Right kidney (tissue), 9 donors: ENCODE data around the gene HNRNPH3.
"Not testable (repeated sequence)": the region's sequence is repeated elsewhere in the genome, so short reads cannot be mapped to it uniquely, and the experiment has no call there.

Experiments
- DNase-seq: peaks from one replicate; pipeline ENCODE4 v3.0.0-alpha.2; 2016
- long read RNA-seq, 8 donors: transcript quantifications; one replicate each; lab custom pipeline, GENCODE V29; 2026

Gene HNRNPH3, protein sequence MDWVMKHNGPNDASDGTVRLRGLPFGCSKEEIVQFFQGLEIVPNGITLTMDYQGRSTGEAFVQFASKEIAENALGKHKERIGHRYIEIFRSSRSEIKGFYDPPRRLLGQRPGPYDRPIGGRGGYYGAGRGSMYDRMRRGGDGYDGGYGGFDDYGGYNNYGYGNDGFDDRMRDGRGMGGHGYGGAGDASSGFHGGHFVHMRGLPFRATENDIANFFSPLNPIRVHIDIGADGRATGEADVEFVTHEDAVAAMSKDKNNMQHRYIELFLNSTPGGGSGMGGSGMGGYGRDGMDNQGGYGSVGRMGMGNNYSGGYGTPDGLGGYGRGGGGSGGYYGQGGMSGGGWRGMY
- long read RNA-seq, donor 1, transcript HNRNPH3-204 (4 exons, 566 nt), result minor isoform, 6 of 141 reads
- long read RNA-seq, donor 1, transcript HNRNPH3-208 (7 exons, 2,704 nt), result minor isoform, 11 of 141 reads
- long read RNA-seq, donor 1, transcript HNRNPH3-201 (10 exons, 2,339 nt), result major isoform, 15 of 141 reads
- long read RNA-seq, donor 1, transcript HNRNPH3-211 (8 exons, 2,308 nt), result minor isoform, 5 of 141 reads
- long read RNA-seq, donor 1, partial matches to known transcripts, result 89 of 141 reads
- long read RNA-seq, donor 1, other reads (novel, unspliced or antisense), result 8 of 141 reads
- long read RNA-seq, donor 2, transcript HNRNPH3-201 (10 exons, 2,339 nt), result major isoform, 8 of 49 reads
- long read RNA-seq, donor 2, partial matches to known transcripts, result 27 of 49 reads
- long read RNA-seq, donor 2, other reads (novel, unspliced or antisense), result 5 of 49 reads
- long read RNA-seq, donor 3, transcript HNRNPH3-208 (7 exons, 2,704 nt), result major isoform, 8 of 61 reads
- long read RNA-seq, donor 3, transcript HNRNPH3-201 (10 exons, 2,339 nt), result minor isoform, 6 of 61 reads
- long read RNA-seq, donor 3, partial matches to known transcripts, result 34 of 61 reads
- long read RNA-seq, donor 3, other reads (novel, unspliced or antisense), result 8 of 61 reads
- long read RNA-seq, donor 4, transcript HNRNPH3-208 (7 exons, 2,704 nt), result major isoform, 18 of 163 reads
- long read RNA-seq, donor 4, transcript HNRNPH3-201 (10 exons, 2,339 nt), result minor isoform, 15 of 163 reads
- long read RNA-seq, donor 4, partial matches to known transcripts, result 107 of 163 reads
- long read RNA-seq, donor 4, other reads (novel, unspliced or antisense), result 14 of 163 reads
- long read RNA-seq, donor 5, transcript HNRNPH3-211 (8 exons, 2,308 nt), result minor isoform, 8 of 113 reads
- long read RNA-seq, donor 5, transcript HNRNPH3-201 (10 exons, 2,339 nt), result minor isoform, 13 of 113 reads
- long read RNA-seq, donor 5, transcript HNRNPH3-202 (10 exons, 1,332 nt), result minor isoform, 6 of 113 reads
- long read RNA-seq, donor 5, transcript HNRNPH3-208 (7 exons, 2,704 nt), result major isoform, 22 of 113 reads
- long read RNA-seq, donor 5, partial matches to known transcripts, result 53 of 113 reads
- long read RNA-seq, donor 5, other reads (novel, unspliced or antisense), result 9 of 113 reads
- long read RNA-seq, donor 6, transcript HNRNPH3-208 (7 exons, 2,704 nt), result minor isoform, 9 of 91 reads
- long read RNA-seq, donor 6, transcript HNRNPH3-201 (10 exons, 2,339 nt), result major isoform, 10 of 91 reads
- long read RNA-seq, donor 6, partial matches to known transcripts, result 52 of 91 reads
- long read RNA-seq, donor 6, other reads (novel, unspliced or antisense), result 9 of 91 reads
- long read RNA-seq, donor 7, transcript HNRNPH3-208 (7 exons, 2,704 nt), result major isoform, 11 of 124 reads
- long read RNA-seq, donor 7, transcript HNRNPH3-202 (10 exons, 1,332 nt), result minor isoform, 5 of 124 reads
- long read RNA-seq, donor 7, transcript HNRNPH3-211 (8 exons, 2,308 nt), result minor isoform, 6 of 124 reads
- long read RNA-seq, donor 7, transcript HNRNPH3-201 (10 exons, 2,339 nt), result minor isoform, 8 of 124 reads
- long read RNA-seq, donor 7, partial matches to known transcripts, result 83 of 124 reads
- long read RNA-seq, donor 7, other reads (novel, unspliced or antisense), result 11 of 124 reads
- long read RNA-seq, donor 8, transcript HNRNPH3-201 (10 exons, 2,339 nt), result minor isoform, 16 of 104 reads
- long read RNA-seq, donor 8, transcript HNRNPH3-208 (7 exons, 2,704 nt), result major isoform, 18 of 104 reads
- long read RNA-seq, donor 8, partial matches to known transcripts, result 59 of 104 reads
- long read RNA-seq, donor 8, other reads (novel, unspliced or antisense), result 6 of 104 reads

DNA sequence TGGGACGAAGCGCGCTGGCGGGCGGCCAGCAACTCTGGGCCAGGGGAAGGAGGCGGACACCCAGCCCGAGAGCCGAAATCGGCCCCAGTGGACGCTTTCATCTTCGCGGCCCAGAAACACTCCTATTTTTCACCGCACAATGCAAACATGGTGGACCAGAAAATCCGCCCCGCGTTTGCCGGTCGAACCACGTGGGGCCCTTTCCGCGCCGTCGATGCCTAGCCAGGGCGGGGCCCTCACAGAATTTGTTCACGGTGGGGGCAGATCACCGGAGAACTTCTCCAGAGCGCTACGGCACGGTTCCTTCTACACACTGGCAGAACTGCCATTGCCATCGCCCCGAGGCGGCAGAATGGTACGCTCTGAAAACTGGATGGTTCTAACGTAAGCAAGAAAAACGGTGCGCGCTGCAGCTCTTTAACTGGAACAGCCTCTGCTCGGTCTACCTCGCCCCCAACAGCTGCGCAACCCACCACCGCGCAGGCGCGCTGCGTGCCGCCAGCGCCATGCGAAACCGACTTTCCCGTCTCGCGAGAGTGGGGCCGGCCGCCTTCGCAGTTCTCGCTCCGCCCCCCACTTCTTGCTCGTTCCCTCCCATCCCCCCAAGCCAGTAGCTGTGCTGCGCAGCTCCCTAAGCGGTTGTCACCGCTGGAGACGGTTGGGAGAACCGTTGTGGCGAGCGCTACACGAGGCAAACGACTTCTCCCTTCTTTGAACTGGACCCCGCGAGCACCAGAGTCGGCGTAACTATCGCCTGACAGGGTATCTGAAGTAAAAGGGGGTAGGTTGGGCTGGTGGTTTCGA is at the start of gene HNRNPH3:
Gene HNRNPH3, plus strand, starts transcription at position 610 of the 804 bp plus-strand sequence. CDS start 5,158 bp downstream, outside the sequence.
- DNase-seq, result peak; percentile 97

DNA sequence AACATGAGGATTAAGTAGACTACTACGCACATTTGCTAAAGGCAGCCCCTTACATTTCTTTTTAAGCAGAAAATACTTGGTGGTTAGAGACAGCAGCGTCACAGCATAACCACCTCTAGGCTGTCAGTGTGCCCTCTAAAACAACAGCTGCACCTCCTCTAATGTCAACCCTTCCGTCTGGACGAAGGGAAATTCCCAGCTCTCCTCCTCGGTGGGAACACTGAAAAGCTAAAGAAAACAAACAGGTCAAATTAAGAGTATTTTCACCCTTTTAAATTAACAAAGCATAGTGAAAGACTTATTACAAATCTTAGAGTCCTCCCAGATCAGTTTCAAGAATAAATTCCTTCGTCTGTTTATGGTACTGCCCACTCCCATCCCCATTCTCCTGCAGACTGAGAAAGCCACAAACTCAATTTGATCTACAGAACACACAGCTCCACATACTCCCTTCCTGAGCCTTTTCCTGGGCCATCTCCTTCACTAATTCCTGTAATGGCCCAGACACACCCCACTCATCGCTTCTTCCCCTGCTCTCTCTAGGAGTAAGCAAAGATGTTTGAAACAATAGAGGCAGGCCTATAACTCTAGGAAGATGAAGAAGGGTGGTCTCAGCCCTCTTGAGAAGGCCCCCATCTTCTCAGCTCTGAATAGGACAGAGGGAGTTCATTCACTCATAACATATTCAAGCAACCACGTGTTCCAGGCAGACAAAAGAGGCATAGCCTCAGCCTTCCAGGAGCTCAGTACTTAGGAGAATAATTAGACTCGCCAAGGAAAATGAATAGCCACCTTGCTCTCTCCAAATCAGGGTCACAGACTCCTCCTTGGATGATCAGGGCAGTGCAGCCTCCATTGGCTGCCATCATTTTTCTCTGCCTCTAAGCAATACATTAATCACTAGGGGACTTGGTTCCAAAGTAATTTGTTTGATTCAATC is 47.5 kb upstream of the HNRNPH3 start:
- peak; percentile 45 for DNase-seq

DNA sequence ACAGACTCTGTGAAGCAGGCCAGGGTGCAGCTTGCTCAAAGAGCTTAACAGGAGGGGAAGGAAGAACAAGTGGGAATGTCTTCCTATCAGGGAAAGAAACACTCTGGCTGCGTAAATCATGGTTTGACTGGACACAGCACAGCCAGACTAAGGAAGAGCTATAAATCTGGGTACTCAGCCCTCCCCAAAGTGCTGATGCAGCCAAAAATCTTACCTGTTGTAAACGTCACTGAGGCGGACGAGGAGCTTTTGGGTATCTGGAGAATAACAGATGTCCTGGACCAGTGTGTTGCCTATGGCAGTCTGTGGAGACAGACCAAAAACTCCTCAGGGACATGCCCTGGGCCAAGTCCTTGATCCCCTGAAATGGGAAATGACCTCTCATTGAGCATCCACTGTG is 43.1 kb upstream of the HNRNPH3 start:
- no peak for DNase-seq

DNA sequence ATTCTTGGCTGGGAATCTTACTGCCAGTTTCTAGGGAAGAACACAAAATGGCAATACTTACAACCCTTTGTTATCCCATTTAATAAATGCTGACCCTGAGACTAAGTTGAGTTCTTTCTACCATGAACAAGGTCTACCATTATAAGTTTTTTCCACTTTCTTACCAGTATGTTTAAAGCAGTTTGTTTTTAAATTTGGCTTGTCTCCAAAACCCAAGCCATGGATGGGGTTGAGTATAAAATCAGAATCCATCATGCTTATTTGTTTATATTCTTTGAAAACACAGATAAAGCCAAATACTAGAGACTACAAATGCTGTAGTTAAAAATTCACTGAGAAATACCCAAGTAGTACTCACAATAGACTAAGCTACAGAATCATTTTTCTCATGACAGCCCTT is 41.1 kb upstream of the HNRNPH3 start:
- DNase-seq, result no peak

DNA sequence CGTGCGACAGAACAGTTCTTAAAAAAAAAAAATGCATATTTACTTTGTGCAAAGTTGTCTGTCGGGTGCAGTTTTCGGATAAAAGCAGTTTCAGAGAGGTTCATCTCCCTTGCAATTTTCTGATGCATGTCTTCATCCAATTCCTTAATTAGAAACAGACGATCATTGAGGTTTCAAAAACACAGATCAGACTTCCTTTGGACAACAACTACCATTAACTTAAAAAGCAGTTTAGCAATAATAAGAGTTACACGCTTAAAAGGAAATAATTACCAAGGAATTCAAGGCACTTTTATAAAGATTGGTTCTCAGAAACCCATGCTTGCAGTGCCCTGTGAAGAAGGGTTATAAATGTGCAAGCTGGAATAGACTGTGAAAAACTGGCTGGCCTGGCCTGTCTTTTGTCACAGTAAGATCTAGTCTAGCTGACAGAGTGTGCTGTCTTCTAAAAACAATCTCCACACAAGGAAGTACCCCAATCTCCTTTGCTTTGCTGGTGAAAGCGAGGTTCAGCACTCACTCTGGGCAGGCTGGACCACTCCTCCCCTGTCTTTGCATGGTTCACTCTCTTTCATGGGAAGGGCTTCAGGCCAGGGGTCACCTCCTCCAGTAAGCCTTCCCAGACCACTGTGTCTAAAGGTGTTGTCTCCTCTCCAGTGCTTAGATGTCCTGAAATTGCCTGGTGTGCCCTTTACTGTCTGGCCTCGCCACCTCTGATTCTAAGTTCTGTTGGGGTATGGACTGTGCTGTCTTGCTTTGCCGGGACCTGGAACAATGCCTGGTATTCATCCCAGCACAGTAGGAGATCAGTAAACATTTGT is 34.8 kb upstream of the HNRNPH3 start:
- no peak for DNase-seq

DNA sequence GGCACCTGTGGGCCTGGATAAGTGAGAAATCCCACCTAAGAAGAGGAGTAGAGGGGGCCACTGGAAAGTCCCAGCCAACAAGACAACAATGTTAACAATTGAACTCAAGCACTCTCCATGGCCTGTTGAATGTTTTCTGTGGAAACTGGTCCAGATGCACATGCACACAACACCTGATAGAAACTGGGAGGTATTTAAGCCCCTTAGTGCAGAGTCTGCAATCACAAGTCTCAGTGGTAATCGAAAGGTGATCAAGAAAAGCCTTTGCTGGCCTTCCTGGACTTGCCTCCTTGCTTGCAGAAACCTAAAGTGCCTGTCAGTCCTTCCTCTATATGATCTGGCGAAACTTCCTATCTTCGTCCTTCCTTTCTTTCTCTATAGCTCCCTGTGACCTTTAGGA is 30.6 kb upstream of the HNRNPH3 start:
- DNase-seq, result no peak

DNA sequence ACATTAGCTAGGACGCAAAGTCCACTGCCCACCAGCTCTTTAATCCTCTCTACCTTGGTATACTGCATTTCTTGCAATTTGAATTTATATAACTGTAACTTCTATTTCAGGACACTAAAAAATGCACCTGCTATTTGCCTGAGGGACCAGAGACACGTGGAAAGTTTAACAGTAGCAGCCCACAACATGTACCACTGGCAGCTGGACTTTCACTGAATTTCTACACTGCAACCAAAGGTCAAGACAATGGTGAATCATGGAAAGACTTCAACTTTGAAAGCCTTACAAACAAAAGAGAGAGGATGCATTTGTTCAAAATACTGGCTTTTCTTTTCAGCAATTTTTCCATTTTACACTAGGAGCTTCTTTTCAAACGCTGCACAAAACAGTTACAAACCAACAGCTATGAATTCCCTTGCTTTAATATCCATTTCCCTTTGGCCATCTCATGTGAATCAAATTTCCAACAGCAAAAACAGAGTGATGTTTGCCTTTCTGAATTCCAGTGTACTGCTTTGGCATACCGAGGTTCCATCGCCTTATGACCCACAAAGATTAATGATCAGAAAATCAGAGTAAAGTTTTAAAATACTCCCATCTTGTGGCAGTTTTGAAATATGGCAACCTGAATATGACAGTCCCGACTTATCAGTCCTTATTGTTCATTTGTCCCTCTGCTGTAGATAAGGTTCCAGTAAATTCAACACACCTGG is 29.9 kb upstream of the HNRNPH3 start:
- DNase-seq, result peak; percentile 26

DNA sequence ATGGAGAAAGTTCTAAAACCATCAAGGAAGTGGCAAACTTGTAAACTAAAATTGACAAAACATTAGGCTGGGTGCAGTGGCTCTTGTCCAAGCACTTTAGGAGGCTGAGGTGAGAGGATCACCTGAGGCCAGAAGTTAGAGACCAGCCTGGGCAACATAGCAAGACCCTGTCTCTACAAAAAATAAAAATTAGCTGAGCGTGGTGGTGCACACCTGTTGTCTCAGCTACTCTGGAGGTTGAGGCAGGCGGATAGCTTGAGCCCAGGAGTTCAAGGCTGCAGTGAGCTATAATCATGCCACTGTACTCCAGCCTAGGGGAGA is 29.4 kb upstream of the HNRNPH3 start:
- no peak for DNase-seq

DNA sequence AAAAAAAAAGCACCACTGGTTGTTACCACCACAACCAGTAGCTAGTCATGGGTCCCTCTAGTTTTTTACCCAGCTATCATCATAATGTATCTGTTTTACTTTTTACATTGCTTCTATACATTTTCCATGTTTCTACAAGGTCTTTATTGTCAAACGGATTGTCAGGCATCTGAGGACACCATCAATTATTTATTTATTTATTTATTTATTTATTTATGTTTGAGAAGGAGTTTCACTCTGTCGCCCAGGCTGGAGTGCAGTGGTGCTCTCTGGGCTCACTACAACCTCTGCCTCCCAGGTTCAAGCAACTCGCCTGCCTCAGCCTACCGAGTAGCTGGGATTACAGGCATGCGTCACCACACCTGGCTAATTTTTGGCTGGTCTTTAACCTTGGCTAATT is 29.0 kb upstream of the HNRNPH3 start:
- DNase-seq, result no peak

DNA sequence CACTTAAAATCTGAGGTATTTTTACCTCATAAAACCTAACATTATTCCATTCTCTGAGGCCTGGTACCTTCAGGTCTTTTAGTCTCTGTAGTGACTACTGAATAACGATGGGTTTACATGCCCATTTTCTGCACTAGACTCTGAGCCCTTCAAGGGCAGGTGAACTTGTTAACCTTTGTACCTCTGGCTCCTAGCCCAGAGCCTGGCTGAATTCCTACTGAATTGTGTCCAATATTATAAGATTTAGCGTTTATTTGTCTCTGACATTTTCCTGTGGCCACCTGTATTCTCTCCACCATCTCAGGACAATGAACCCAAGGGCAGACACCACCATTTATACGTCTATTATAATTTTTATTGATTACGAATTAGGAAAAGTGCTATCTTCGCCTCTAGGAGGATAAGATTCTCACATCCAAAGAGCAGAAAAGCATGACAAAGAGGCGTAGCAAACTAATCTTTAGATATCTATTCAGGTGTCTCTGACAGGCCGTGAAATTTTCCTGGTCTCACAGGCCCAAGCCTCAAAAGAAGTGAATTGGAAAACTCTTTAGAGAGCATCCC is 27.9 kb upstream of the HNRNPH3 start:
- DNase-seq, result no peak

DNA sequence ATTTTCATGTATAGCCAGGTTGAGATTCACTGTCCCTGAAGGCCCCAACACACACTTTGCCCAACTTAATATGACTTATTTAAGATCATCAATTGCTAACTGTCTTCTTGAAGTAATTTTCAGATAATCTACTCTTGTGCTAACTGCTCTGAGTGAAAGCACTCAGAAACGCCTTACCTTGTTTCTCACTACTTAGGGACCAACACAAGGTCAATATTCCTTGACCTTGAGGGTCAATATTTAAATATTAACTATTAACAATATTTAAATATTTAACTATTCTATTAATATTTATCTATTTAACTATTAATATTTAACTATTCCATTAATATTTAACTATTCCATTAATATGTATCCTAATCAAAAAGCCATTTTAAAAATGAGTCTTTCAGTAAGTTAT is 26.0 kb upstream of the HNRNPH3 start:
- DNase-seq, result no peak

DNA sequence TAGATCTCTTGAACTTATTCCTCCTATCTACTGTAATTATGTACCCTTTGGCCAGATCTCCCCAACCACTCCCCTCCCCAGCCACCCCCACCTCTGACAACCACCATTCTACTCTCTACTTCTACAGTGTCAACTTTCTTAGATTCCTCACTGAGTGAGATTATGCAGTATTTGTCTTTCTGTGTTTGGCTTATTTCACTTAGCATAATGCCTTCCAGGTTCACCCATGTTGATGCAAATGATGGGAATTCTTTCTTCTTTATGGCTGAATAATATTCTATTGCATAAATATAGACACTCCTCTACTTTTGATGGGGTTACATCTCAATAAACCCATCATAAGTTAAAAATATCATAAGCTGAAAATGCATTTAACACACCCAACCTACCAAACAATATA is 21.3 kb upstream of the HNRNPH3 start:
- DNase-seq, result no peak

DNA sequence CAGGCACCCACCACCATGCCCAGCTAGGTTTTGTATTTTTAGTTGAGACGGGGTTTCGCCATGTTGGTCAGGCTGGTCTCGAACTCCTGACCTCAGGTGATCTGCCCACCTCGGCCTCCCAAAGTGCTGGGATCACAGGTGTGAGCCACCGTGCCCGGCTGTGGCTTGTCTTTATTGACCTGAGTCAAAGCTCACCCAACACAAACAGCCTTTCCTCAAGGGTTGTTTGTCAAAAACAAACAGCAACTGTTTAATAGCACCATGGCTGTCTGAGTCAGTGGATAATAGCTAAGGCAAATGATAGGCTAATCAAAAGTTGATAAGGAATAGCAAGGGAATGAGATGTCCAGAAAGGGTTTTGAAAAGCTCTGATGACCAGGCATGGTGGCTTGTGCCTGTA is 16.9 kb upstream of the HNRNPH3 start:
- DNase-seq, result not testable (repeated sequence)

DNA sequence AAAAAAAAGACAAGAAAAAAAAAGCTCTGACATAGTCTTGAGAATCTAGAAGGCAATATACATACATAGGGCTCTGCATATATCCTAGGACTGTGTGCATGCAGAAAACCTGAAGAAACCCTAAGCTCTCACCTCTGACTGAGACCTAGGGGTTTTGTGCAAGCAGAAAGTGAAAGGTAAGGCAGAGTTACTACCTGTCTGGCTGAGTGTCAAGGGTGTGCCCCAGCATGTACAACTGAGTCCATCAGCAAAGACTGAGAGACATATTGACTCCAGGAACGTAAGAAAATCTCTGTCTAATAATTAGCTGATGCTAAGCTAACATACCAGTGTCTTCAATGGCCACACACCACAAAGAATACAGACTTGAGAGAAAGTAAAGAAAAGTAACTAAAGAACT is 16.3 kb upstream of the HNRNPH3 start:
- DNase-seq, result no peak

DNA sequence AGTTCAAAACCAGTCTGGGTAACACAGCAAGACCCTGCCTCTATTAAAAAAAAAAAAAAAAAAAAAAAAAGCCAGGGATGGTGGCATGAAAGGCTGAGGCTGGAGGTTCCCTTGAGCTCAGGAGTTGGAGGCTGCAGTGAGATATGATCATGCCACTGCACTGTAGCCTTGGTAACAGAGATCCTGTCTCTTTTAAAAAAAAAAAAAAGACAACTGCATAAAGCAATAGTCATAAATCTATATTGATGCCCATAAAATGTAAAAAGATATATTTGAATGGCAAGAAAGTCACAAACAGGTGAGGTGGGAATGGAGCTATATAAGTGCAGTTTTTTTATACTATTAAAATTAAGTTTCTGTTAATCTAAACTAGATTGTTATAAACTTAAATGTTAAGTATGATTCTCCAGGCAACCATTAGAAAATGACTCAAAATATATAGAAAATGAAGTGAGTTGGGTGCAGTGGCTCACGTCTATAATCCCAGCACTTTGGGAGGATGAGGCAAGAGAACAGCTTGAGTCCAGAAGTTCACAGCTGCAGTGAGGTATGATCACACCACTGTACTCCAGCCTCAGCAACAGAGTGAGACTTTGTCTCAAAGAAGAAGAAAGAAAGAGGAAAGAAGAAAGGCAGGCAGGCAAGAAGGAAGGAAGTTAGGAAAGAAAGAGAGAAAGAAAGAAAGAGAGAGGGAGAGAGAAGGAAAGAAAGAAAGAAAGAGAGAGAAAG is 13.4 kb upstream of the HNRNPH3 start:
- DNase-seq, result no peak

DNA sequence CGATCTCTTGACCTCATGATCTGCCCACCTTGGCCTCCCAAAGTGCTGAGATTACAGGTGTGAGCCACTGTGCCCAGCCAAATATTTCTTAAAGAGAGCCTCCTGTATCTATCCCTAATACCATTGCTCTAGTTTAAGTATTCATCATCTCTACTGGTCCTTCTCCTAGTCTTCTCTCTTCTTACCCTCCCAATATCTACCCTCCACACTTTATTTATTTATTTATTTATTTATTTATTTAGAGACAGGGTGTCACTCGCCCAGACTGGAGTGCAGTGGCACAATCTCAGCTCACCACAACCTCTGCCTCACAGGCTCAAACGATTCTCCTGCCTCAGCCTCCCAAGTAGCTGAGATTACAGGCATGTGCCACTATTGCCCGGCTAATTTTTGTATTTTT is 7.5 kb upstream of the HNRNPH3 start:
- DNase-seq, result not testable (repeated sequence)
